ENCODE measurements around the gene FAM76A. TPM values are rescaled to one million over a fixed set of nuclear protein-coding genes. Genes with fewer than 3 reads are reported as not detected.
"Not testable (repeated sequence)": the region's sequence is repeated elsewhere in the genome, so short reads cannot be mapped to it uniquely, and the experiment has no call there.

FAM76A gene
- total RNA-seq, 4 donors from 2014 or later, result 16.7 to 41.3 (median 23.7) TPM

DNA sequence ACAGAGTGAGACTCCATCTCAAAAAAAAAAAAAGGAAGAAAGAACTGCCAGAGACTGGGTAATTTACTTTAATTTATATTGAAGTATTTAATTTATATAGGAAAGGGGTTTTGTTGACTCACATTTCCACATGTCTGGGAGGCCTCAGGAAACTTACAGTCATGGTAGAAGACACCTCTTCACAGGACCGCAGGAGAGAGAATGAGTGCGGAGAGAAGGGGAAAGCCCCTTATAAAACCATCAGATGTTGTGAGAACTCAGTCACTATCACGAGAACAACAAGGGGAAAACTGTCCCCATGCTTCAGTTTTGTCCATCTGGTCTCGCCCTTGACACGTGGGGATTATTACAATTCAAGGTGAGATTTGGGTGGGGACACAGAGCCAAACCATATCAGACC lies 79.0 kb downstream of the FAM76A start:
- Histone ChIP-seq H3K27me3 (no peaks in the 10 kb centered on the region), H3K36me3 (peaks cover 0 to 70% (median 8%) of the 10 kb centered on the region in 3 donors), H3K27ac (no peak overlapping the region), H3K9me3 (no peaks in the 10 kb centered on the region), H3K4me1 (no peaks in the 10 kb centered on the region), H3K4me3 (no peak overlapping the region)
- no peak for DNase-seq (ENCODE audit: low spot score in 2 of 2)
- no peak for TF ChIP-seq POLR2A (IDR thresholded peaks at IDR 0.05)
- no peak for TF ChIP-seq EP300 (IDR thresholded peaks at IDR 0.05)
- no peak for TF ChIP-seq CTCF (IDR thresholded peaks at IDR 0.05)
- whole genome bisulfite sequencing, 2 donors, result 85 to 93% methylated on average over 5 of the region's 5 CpGs

DNA sequence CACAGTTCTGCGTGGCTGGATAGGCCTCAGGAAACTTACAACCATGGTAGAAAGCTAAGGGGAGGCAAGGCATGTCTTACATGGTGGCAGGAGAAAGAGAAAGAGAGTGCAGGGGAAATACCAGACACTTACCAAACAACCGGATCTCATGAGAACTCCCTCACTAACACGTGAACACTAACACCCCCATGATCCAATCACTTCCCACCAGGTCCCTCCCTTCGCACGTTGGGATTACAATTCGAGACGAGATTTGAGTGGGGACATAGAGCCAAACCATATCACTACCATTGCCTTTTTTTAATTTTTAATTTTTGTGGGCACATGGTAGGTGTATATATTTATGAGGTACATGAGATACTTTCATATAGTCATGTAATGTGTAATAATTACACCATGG lies 81.0 kb downstream of the FAM76A start:
- DNase-seq (ENCODE audit: low spot score in 2 of 2), result no peak
- H3K9me3 ChIP-seq, result no peaks in the 10 kb centered on the region
- WGBS, 2 donors, result 91 to 94% methylated on average over 7 of the region's 7 CpGs
- H3K27ac ChIP-seq, result no peak overlapping the region
- H3K27me3 ChIP-seq, result no peaks in the 10 kb centered on the region
- H3K36me3 ChIP-seq, result peaks cover 0 to 55% (median 8%) of the 10 kb centered on the region in 3 donors
- no peak overlapping the region for H3K4me3 ChIP-seq
- TF ChIP-seq POLR2A (IDR thresholded peaks at IDR 0.05) (no peak), CTCF (IDR thresholded peaks at IDR 0.05) (no peak), EP300 (IDR thresholded peaks at IDR 0.05) (no peak)
- H3K4me1 ChIP-seq, result no peaks in the 10 kb centered on the region

DNA sequence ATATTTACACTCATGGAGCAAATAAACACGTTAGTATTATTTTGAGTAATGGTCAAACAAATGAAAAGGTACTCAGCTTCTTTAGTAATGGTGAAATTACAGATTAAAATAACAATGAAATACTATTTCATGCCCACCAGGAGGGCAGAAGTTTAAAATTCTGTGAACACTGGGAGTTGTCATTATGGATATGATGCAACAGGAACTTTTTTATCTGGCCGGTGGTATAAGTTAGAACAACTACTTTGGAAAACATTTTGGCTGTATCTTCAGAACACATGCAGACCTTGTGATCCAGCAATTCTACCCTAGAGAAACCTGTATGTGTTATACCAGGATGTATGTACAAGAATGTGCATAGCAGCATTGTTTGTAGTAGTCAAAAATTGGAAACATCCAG lies 81.6 kb downstream of the FAM76A start:
- Histone ChIP-seq H3K27me3 (no peaks in the 10 kb centered on the region), H3K4me1 (no peaks in the 10 kb centered on the region), H3K4me3 (no peak overlapping the region), H3K36me3 (peaks cover 0 to 55% (median 8%) of the 10 kb centered on the region in 3 donors), H3K27ac (no peak overlapping the region), H3K9me3 (no peaks in the 10 kb centered on the region)
- no peak for DNase-seq (ENCODE audit: low spot score in 2 of 2)
- TF ChIP-seq CTCF (IDR thresholded peaks at IDR 0.05) (no peak), EP300 (IDR thresholded peaks at IDR 0.05) (no peak), POLR2A (IDR thresholded peaks at IDR 0.05) (no peak)
- 75 to 77% methylated on average over 2 of the region's 2 CpGs for WGBS, 2 donors

- not testable (repeated sequence) for H3K4me3 ChIP-seq; H3K27ac ChIP-seq; H3K27me3 ChIP-seq; H3K9me3 ChIP-seq; DNase-seq (ENCODE audit: low spot score in 2 of 2); H3K4me1 ChIP-seq
- H3K36me3 ChIP-seq, result peaks cover 3 to 55% (median 8%) of the 10 kb centered on the region in 3 donors
- WGBS, 2 donors, result 93 to 97% methylated on average over 3 of the region's 3 CpGs
These were observed 82.4 kb downstream of the FAM76A start for GRCh38 chr1:27808131-27808530.

GRCh38 chr1:27809883-27810282 lies 84.1 kb downstream of the FAM76A start:
- Histone ChIP-seq H3K9me3 (no peaks in the 10 kb centered on the region), H3K4me3 (no peak overlapping the region), H3K27me3 (no peaks in the 10 kb centered on the region), H3K4me1 (no peaks in the 10 kb centered on the region), H3K27ac (no peak overlapping the region), H3K36me3 (peaks cover 3 to 55% (median 6%) of the 10 kb centered on the region in 3 donors)
- TF ChIP-seq CTCF (IDR thresholded peaks at IDR 0.05) (no peak), EP300 (IDR thresholded peaks at IDR 0.05) (no peak), POLR2A (IDR thresholded peaks at IDR 0.05) (no peak)
- no peak for DNase-seq (ENCODE audit: low spot score in 2 of 2)
- 82% methylated on average over 1 of the region's 1 CpG for WGBS, 2 donors
